HG02885 (cell line): ENCODE data around the gene PIPOX.
"Not testable (repeated sequence)": the region's sequence is repeated elsewhere in the genome, so short reads cannot be mapped to it uniquely, and the experiment has no call there.

Experiments used
- ATAC-seq: cut with Tn5 transposase; IDR thresholded peaks from one replicate; pipeline ENCODE4 v1.9.1; 2021; ENCODE audit warnings: mild to moderate bottlenecking; ENCODE audit not compliant: unreplicated experiment, poor library complexity

PIPOX gene

DNA sequence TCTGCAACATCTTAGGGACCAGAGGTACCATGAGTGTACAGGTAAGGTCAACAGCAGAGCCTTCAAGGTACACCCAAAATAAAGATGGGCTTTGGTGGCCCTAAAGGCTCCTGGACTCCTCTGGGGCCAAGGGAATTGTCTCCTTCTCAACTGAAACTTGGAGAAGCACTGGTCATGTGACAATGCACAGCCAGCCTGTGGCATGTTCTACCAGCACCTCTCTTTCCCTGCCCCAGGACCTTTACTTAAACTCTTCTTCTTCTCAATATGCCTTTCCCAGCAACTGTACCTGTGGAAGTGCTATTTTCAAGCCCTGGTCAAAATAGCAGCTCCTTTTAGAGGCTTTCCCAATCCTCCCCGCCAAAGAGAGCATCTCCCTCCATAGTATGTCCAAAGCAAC is 28.4 kb downstream of the PIPOX start:
- ATAC-seq, result no peak

GRCh38 chr17:29073045-29073444 is 30.1 kb downstream of the PIPOX start:
- ATAC-seq, result no peak

GRCh38 chr17:29073520-29073919 is 30.6 kb downstream of the PIPOX start:
- ATAC-seq, result no peak

DNA sequence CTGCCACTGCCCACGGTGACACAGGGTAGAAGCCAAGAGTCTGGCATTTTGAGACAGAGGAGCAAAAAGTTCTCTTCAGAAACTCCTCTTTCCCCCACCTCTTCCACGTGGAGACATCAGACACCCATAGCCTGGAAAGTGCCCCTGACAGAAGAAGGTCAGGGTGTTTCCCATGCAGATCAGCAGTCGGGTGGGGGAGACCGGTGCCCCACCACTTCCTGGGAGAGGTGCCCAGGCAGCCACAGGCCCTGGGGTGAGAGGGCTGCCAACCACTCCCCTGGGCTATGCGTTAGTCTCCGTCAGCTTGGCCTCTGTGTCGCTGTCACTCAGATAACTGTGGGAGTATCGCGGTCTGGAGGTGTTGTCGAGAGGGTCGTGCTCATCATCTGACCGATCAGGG is 31.5 kb downstream of the PIPOX start:
- no peak for ATAC-seq

DNA sequence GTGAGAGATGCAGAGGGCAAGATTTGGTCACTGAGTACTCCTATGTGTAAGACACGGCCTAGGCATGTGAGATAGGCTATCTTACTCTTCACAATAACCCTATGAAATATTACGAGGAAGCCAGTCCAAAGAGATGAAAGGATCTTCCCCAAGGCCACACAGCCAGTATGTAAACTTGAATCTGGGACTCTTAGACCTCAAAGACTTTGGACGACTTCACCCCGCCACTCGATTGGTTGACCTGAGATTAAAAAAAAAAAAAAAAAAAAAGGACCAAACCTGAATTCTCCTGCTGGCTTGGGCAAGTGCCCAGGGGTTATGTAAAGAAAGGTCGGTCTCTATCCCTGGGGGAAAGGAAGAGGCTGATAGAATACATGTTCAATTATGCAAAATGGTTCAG is 33.1 kb downstream of the PIPOX start:
- no peak for ATAC-seq

DNA sequence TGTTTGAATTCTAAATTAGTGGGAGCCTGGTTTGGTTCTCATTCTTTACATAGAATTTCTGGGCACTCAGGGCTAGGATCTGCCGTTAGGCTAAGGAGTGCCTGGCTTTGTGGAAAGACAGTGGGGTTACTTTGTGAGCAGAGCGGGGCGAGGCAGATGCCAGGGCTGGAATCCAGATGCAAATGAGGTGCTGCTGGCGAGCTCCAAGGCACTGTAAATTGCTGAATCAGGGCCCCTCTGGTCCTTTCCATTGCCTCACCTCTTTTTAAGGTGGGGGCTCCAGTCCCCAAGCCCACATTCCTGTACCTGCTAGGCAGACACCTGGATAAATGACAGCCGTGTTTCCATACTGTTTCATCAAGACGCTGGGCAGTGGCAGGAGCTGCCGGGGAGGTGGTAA is 33.8 kb downstream of the PIPOX start:
- ATAC-seq, result no peak

DNA sequence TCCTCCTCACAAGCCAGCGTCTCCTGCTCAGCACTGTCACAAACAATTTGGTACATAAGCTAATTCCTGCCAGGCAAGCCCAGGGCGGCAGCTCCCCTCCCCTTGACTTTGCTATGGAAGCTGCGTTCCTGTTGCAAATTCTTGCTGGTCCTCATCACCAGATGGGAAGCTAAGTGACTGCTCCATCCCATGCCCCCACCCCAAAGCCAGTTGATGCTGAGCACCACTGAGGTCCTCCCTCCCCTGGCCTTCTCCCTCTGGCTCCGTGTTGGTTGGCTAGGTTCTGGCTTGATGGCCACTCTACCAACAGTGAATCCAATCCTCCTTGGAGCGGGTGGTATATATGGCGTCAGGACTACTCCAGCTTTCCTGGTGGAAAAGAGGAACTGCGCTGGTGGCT is 34.4 kb downstream of the PIPOX start:
- no peak for ATAC-seq

- no peak for ATAC-seq
Measured at GRCh38 chr17:29078183-29079045, 35.5 kb downstream of the PIPOX start.

GRCh38 chr17:29079433-29079832 is 36.5 kb downstream of the PIPOX start:
- ATAC-seq, result no peak

GRCh38 chr17:29079887-29080286 is 36.9 kb downstream of the PIPOX start:
- ATAC-seq, result no peak

DNA sequence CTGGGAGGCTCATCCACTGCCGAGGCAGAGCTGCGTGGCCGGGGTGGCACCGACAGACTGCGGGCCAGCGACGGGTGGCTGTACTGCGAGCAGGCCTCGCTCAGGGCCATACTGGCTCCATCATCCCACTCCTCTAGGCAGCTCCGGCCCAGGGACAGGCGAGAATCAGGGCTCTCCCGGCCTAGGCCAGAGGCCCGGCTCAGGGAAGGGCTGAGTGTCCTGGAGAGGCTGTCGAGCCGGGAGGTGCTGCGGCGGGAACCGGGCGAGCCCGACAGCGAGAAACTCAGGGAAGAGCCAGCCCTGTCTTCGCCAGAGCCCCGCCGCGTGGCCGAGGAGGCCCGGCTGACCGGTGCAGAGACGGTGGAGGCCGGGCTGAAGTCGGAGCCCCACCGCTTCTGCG is 37.4 kb downstream of the PIPOX start:
- no peak for ATAC-seq

- no peak for ATAC-seq
Measured at GRCh38 chr17:29080965-29081364, 38.0 kb downstream of the PIPOX start.

- ATAC-seq, result no peak
Measured at GRCh38 chr17:29084541-29085146, 41.7 kb downstream of the PIPOX start.

- no peak for ATAC-seq
Measured at GRCh38 chr17:29085223-29085622, 42.3 kb downstream of the PIPOX start.

DNA sequence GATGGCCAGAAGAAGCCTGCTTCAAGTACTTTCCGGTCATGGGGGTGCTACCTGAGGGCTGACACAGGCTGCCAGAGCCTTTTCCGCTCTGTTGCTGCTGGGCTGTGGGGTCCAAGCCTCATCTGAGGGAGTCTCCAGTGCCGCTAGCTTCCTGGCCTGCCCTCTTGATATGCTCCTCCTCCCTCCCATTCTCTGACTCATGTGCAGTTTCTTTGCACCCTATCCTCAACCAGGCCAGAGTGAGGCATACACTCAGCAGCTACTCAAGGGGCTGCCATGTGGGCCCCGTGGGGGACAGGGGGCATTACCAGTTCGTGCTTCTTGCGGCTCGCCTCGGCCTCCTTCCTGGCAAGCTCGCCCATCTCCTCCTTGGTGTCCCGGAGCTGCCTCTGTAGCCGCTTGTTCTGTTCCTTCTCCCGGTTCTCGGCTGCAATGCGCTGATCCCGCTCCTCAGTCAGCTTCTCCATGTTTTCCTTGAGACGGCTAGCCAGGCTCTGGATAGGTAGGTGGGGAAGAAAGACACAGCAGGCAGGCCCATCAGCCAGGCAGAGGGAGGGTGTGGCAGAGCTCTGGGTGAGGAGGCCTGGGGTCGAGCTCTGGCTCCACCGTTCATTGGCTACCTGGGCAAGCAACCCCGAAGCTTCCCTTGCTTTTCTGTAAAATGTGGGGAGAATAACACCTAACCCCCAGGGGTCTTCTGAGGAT is 43.8 kb downstream of the PIPOX start:
- no peak for ATAC-seq

- ATAC-seq, result not testable (repeated sequence)
Measured at GRCh38 chr17:29088782-29089181, 45.8 kb downstream of the PIPOX start.

GRCh38 chr17:29089601-29090044 is 46.7 kb downstream of the PIPOX start:
- no peak for ATAC-seq

DNA sequence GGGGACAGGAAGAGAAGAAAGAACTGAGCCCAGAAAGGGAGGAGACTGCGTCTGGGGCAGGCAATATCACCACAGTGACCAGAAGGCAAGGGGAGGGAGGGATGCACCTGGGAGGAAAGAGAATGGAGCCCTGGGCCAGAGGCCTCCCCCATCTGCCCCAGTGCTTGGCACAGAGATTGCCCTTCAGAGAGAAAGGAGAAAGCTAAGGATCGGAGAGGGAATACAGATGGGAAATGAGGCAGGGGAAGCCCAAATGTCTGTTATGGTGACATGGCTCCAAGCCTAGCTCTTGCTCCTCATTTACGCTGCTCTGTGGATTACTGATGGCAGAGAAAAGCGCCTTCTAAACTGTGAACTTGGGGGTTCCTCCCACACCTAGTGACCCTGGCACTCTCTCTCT is 47.2 kb downstream of the PIPOX start:
- no peak for ATAC-seq

GRCh38 chr17:29090750-29091605 is 48.0 kb downstream of the PIPOX start:
- no peak for ATAC-seq

DNA sequence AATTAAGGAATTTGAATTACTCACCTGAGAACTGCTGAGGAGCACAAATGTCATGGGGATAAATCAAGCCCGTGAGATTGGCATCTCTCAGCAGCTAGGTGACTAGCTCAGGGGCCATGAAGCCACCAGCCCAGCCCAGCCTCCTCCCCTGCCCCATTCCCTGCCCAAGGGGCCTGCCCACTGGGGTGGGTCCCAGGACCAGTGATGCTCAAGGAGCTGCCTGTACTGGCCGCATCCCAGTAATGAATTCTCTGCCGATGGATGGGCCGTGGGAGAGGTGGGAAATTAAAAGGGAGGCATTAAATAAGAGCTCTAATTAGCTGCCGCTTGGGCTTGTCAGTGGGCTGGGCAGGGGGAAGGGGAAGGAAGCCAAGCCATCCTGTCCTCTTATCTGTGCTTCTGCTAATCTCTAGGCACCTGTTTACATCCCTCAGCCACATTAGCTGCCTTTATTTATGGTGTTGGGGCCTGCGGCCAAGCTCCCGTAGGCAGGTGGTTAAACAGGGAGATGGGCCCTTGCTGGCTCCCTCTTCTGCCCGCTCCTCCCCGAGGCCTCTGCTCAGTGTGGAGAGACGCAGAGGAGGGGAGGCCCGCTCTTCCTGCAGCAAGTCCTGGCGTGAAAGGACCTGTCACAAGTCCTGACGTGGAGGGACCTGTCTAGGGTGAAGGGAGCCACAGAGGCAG is 48.8 kb downstream of the PIPOX start:
- no peak for ATAC-seq
